Coronary artery (tissue), 2 donors: ENCODE results near the gene STIMATE.

Experiments
- DNase-seq: peaks from one replicate; pipeline ENCODE4 v3.0.0-alpha.2; 2017; ENCODE audit warnings: low spot score
- H3K27ac ChIP-seq, 2 donors: fragments of 200-600 bp; sonication (generic); one replicate each; pipeline ENCODE4 v1.5.1; 2016 to 2019
- H3K4me3 ChIP-seq: fragments of 200-600 bp; sonication (generic); 2 replicates; pipeline ENCODE4 v1.5.1; 2016; ENCODE audit warnings: mild to moderate bottlenecking, moderate library complexity
- CTCF ChIP-seq: fragments of 200-600 bp; sonication (generic); IDR thresholded peaks from one replicate; pipeline ENCODE4 v1.5.1; 2019; ENCODE audit warnings: antibody characterized with exemption

STIMATE gene

GRCh38 chr3:52827866-52828376 is 69.4 kb downstream of the STIMATE start:
- DNase-seq: no peak
- no peak overlapping the region for H3K4me3 ChIP-seq
- peak overlapping the region in 1 of 2 donors; percentile 26 for H3K27ac ChIP-seq
- no peak for TF ChIP-seq CTCF

GRCh38 chr3:52827441-52827840 is 69.9 kb downstream of the STIMATE start:
- no peak overlapping the region for H3K4me3 ChIP-seq
- peak overlapping the region in 1 of 2 donors; percentile 26 for H3K27ac ChIP-seq
- DNase-seq: no peak

GRCh38 chr3:52824037-52824436 is 73.3 kb downstream of the STIMATE start:
- Histone ChIP-seq H3K27ac (no peak overlapping the region), H3K4me3 (no peak overlapping the region)
- no peak for DNase-seq
- no peak for TF ChIP-seq CTCF

More at GRCh38 chr3:52827441-52827840, 69.9 kb downstream of the STIMATE start:
- no peak for TF ChIP-seq CTCF

GRCh38 chr3:52822363-52822762 is 75.0 kb downstream of the STIMATE start:
- TF ChIP-seq CTCF: no peak

GRCh38 chr3:52820736-52821135 is 76.6 kb downstream of the STIMATE start:
- DNase-seq: no peak
- no peak for TF ChIP-seq CTCF
- H3K4me3 ChIP-seq: no peak overlapping the region
- no peak overlapping the region for H3K27ac ChIP-seq

More at GRCh38 chr3:52822363-52822762, 75.0 kb downstream of the STIMATE start:
- no peak overlapping the region for H3K27ac ChIP-seq
- no peak overlapping the region for H3K4me3 ChIP-seq
- DNase-seq: no peak

GRCh38 chr3:52819936-52820335 is 77.4 kb downstream of the STIMATE start:
- no peak for DNase-seq
- Histone ChIP-seq H3K4me3 (no peak overlapping the region), H3K27ac (no peak overlapping the region)
- TF ChIP-seq CTCF: no peak

- no peak for TF ChIP-seq CTCF
- no peak overlapping the region for H3K4me3 ChIP-seq
- H3K27ac ChIP-seq: no peak overlapping the region
- DNase-seq: no peak
These were observed 79.5 kb downstream of the STIMATE start for GRCh38 chr3:52817860-52818259.
